Prostate gland (tissue), 2 donors: ENCODE measurements around the gene KRT77.

ENCODE experiments used
- POLR2A ChIP-seq: fragments of 450-650 bp; IDR thresholded peaks from one replicate; pipeline ENCODE4 v1.6.1; 2016; ENCODE audit warnings: antibody characterized with exemption, mild to moderate bottlenecking
- POLR2AphosphoS5 ChIP-seq: sonication (generic); formaldehyde crosslinking; IDR thresholded peaks from one replicate; pipeline ENCODE4 v1.6.1; 2017; ENCODE audit warnings: antibody characterized with exemption
- TF ChIP-seq, protein P1 (sequence below), 4 experiments: fragments of 200-600 bp in 2 of 4; fragments of 450-650 bp in 2 of 4; sonication (generic) in 2 of 4; IDR thresholded peaks; 1 replicate in 3 of 4; 2 replicates in 1 of 4; pipeline ENCODE4 v1.5.1; 2016 to 2019; ENCODE audit warnings: antibody characterized with exemption in 4 of 4, mild to moderate bottlenecking in 2 of 4, moderate library complexity in 2 of 4

DNA sequence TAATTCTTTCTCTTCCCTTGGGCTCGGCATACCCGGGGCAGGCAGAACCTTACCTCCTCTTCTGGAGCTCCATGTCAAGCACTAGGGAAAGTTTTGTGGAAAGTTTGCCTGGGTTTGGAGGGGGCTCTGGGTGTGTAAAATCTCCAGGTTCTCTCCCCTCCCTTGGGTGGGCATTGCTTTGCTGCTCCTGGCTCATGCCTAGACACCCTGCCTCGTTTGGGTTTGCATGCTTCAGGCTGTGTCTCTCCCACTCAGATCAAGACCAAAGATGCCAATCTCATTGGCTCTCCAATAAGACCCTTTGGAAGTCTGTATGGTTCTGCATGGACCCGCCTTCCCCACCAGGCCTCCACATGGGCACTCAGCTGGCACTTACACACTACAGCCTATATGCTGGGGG, 45.1 kb downstream of the KRT77 start:
- TF ChIP-seq POLR2AphosphoS5 = no peak
- no peak for TF ChIP-seq POLR2A
- TF ChIP-seq, protein P1, sequence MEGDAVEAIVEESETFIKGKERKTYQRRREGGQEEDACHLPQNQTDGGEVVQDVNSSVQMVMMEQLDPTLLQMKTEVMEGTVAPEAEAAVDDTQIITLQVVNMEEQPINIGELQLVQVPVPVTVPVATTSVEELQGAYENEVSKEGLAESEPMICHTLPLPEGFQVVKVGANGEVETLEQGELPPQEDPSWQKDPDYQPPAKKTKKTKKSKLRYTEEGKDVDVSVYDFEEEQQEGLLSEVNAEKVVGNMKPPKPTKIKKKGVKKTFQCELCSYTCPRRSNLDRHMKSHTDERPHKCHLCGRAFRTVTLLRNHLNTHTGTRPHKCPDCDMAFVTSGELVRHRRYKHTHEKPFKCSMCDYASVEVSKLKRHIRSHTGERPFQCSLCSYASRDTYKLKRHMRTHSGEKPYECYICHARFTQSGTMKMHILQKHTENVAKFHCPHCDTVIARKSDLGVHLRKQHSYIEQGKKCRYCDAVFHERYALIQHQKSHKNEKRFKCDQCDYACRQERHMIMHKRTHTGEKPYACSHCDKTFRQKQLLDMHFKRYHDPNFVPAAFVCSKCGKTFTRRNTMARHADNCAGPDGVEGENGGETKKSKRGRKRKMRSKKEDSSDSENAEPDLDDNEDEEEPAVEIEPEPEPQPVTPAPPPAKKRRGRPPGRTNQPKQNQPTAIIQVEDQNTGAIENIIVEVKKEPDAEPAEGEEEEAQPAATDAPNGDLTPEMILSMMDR (IDR thresholded peaks at IDR 0.05) = no peak
